ENCODE measurements around the gene PCMT1.
"Not testable (repeated sequence)": the region's sequence is repeated elsewhere in the genome, so short reads cannot be mapped to it uniquely, and the experiment has no call there.

The PCMT1 gene

GRCh38 chr6:149751239-149751638 lies 1.7 kb downstream of the PCMT1 start:
- no peak for DNase-seq

- DNase-seq: not testable (repeated sequence)
Measured at GRCh38 chr6:149751920-149752319, 2.4 kb downstream of the PCMT1 start.

- DNase-seq: no peak
Measured at GRCh38 chr6:149752600-149753373, 3.2 kb downstream of the PCMT1 start.

- DNase-seq: not testable (repeated sequence)
Measured at GRCh38 chr6:149753374-149753637, 3.8 kb downstream of the PCMT1 start.

GRCh38 chr6:149754548-149754947 lies 5.0 kb downstream of the PCMT1 start:
- no peak for DNase-seq

GRCh38 chr6:149755300-149756260 lies 6.0 kb downstream of the PCMT1 start:
- DNase-seq: no peak

- DNase-seq: no peak
Measured at GRCh38 chr6:149756261-149756636, 6.7 kb downstream of the PCMT1 start.

- no peak for DNase-seq
Measured at GRCh38 chr6:149761438-149761837, 11.9 kb downstream of the PCMT1 start.

- DNase-seq: no peak
Measured at GRCh38 chr6:149763866-149764265, 14.3 kb downstream of the PCMT1 start.

- no peak for DNase-seq
Measured at GRCh38 chr6:149766156-149766769, 16.7 kb downstream of the PCMT1 start.

- no peak for DNase-seq
Measured at GRCh38 chr6:149769676-149770075, 20.1 kb downstream of the PCMT1 start.

- DNase-seq: no peak
Measured at GRCh38 chr6:149771185-149771584, 21.6 kb downstream of the PCMT1 start.

GRCh38 chr6:149771925-149772324 lies 22.4 kb downstream of the PCMT1 start:
- no peak for DNase-seq

GRCh38 chr6:149777624-149778023 lies 28.1 kb downstream of the PCMT1 start:
- no peak for DNase-seq

GRCh38 chr6:149779644-149779963 lies 30.1 kb downstream of the PCMT1 start:
- DNase-seq: no peak

- no peak for DNase-seq
Measured at GRCh38 chr6:149781715-149782114, 32.2 kb downstream of the PCMT1 start.

GRCh38 chr6:149782337-149782736 lies 32.8 kb downstream of the PCMT1 start:
- no peak for DNase-seq

GRCh38 chr6:149783551-149783950 lies 34.0 kb downstream of the PCMT1 start:
- DNase-seq: no peak

GRCh38 chr6:149806127-149806526 lies 56.6 kb downstream of the PCMT1 start:
- no peak for DNase-seq

- DNase-seq: no peak
Measured at GRCh38 chr6:149809798-149810197, 60.3 kb downstream of the PCMT1 start.

GRCh38 chr6:149813351-149813750 lies 63.8 kb downstream of the PCMT1 start:
- DNase-seq: no peak

GRCh38 chr6:149815788-149816187 lies 66.2 kb downstream of the PCMT1 start:
- no peak for DNase-seq

GRCh38 chr6:149820506-149820905 lies 71.0 kb downstream of the PCMT1 start:
- no peak for DNase-seq

- DNase-seq: no peak
Measured at GRCh38 chr6:149821492-149821891, 72.0 kb downstream of the PCMT1 start.

Data from NCI-H2029 treated with DMSO at 0.1 percent for 48 hours (cell line).